HEK293T (cell line): ENCODE results near the gene TOR2A.

ENCODE experiments used
- BHLHE40 ChIP-seq: fragments of 450-650 bp; IDR thresholded peaks from 2 replicates; pipeline ENCODE4 v1.6.1; 2016; ENCODE audit warnings: mild to moderate bottlenecking, moderate library complexity, borderline replicate concordance
- ELF4 ChIP-seq: fragments of 450-650 bp; IDR thresholded peaks from 2 replicates; pipeline ENCODE4 v1.6.1; 2017; ENCODE audit warnings: antibody characterized with exemption
- FOXA1 ChIP-seq: fragments of 450-650 bp; IDR thresholded peaks from 2 replicates; pipeline ENCODE4 v1.6.1; 2016; ENCODE audit warnings: mild to moderate bottlenecking
- FOXK2 ChIP-seq: fragments of 450-650 bp; IDR thresholded peaks from 2 replicates; pipeline ENCODE4 v1.6.1; 2016; ENCODE audit warnings: mild to moderate bottlenecking
- HDGF ChIP-seq: fragments of 450-650 bp; IDR thresholded peaks from 2 replicates; pipeline ENCODE4 v1.6.1; 2017; ENCODE audit warnings: antibody characterized with exemption, borderline replicate concordance
- NFRKB ChIP-seq: fragments of 450-650 bp; IDR thresholded peaks from 2 replicates; pipeline ENCODE4 v1.6.1; 2016; ENCODE audit warnings: mild to moderate bottlenecking, moderate library complexity
- SP1 ChIP-seq: fragments of 450-650 bp; IDR thresholded peaks from 2 replicates; pipeline ENCODE4 v1.6.1; 2017
- SUZ12 ChIP-seq: fragments of 450-650 bp; IDR thresholded peaks from 2 replicates; pipeline ENCODE4 v1.6.1; 2016; ENCODE audit warnings: mild to moderate bottlenecking
- ZNF384 ChIP-seq: fragments of 450-650 bp; IDR thresholded peaks from 2 replicates; pipeline ENCODE4 v1.6.1; 2016
- TF ChIP-seq, protein P1 (sequence below): fragments of 450-650 bp; IDR thresholded peaks from 2 replicates; pipeline ENCODE4 v1.6.1; 2016

DNA sequence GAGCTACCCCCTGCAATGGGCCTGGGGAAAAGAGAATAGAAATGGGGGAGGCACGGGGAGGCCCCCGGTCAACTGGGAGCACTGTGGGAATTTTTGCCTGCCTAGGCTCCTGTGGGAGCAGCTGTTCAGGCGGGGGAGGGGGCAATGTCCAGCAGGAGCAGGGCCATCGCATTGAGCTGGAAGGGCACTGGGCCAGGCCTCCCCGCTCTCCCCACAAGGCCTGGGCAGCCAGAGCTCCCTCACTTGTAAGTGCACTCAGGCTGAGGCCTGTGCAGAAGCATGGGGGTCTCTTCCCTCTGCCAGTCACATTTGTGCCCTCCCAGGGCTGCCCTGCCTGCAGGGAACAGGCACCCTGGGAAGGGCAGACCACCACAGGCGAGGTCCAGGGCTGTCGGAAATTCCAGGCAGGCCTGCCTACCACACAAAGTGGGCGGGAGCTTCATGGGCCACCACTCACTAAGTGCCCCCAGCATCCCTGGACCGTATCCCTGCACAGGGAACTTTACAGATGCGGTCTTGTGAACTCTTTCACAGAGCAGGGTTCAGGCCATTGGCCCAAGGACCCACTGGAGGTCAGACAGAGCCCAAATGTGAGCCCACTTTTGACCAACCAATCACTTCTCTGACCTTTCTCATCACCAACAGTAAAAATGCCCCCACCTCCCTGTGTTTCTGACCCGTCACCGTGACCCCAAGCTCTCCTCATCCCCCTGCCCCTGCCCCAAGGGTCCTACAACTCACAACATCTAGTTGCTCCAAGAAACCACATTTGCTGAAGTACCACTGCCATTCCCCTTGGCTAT is 29.3 kb downstream of the TOR2A start:
- no peak for TF ChIP-seq HDGF
- no peak for TF ChIP-seq BHLHE40
- TF ChIP-seq FOXA1 = no peak
- no peak for TF ChIP-seq NFRKB
- no peak for TF ChIP-seq FOXK2
- TF ChIP-seq, protein P1, sequence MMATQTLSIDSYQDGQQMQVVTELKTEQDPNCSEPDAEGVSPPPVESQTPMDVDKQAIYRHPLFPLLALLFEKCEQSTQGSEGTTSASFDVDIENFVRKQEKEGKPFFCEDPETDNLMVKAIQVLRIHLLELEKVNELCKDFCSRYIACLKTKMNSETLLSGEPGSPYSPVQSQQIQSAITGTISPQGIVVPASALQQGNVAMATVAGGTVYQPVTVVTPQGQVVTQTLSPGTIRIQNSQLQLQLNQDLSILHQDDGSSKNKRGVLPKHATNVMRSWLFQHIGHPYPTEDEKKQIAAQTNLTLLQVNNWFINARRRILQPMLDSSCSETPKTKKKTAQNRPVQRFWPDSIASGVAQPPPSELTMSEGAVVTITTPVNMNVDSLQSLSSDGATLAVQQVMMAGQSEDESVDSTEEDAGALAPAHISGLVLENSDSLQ = no peak
- no peak for TF ChIP-seq ZNF384
- TF ChIP-seq SUZ12 = no peak
- no peak for TF ChIP-seq SP1
- TF ChIP-seq ELF4 = no peak
